ENCODE measurements around the gene CDH22.

CDH22 gene

DNA sequence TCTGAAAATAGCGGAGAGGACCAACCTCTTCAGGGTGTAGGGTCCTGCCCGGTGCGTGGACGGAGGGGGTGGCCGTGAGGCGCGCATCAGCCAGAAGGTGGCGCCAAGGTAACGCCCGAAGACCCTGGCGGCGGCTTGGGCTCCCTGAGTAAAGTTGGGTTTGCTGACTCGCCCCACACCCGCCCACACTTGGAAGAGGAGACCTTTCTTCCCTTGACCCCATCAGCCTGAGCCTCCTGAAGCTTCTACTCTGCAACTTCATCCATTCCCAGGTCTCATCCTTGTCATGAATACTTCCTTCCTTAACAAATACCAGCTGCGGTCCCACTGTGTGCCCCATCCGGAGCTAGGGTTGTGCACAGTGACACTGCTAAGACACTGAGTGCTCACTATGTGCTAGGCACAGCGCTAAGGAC, 175.6 kb downstream of the CDH22 start:
- peak; percentile 88 for DNase-seq

- no peak for DNase-seq
Measured at GRCh38 chr20:46131396-46131795, 176.9 kb downstream of the CDH22 start.

GRCh38 chr20:46130534-46130933, 177.8 kb downstream of the CDH22 start:
- no peak for DNase-seq

DNA sequence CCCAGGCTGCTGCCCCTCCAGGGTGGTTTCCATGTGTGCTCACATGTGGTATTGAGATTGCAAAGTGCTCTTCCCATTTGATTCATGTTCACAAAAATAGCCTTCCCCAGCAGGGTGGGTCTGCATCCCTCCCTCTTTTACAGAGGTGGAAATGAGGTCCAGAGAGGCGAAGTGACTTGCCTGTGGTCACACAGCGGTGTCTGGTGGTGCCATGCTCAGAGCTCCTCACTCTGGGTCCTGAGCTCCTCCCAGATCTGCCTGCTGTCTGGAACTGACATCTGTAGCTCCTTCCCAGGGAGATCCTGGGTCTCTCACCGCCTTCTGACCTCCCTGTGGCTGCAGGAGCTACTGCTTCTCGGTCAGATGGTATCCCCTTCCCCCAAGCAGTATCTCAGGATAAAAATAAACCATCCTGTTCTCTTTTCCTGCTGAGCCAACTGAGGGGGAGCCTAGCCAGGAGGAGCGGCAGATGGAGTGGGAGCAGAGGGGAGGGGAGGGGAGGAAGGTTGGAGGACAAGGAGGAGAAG, 178.3 kb downstream of the CDH22 start:
- no peak for DNase-seq

- no peak for DNase-seq
Measured at GRCh38 chr20:46128310-46129151, 179.8 kb downstream of the CDH22 start.

DNA sequence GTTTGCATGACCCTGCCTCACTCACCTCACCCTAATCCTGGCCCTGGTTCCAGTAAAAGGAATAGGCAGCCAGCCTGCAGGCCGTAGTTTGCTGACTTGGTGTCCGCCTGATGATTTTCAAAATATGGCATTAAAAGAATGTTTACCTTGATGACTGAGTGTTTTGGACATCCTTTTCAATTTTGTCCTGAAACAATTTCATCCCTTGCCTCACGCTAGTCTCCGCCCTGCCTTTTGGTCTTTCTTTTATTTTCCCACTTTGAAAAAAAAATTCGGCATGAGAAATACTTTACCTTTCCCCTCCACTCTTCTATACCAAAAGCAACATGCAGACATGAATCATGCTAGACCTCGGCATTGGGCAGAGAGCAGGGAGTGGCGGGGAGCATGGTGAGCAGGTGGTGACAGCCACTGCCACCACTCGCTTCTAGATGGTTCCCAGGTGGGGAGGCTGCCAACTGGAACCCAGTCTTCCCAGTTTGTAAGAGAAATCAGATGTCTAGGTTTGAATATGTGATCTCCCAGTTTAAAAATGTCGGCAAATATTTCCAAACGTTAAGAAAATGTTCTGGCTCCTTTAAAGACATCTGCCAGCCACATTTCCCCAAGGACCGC, 180.8 kb downstream of the CDH22 start:
- no peak for DNase-seq

GRCh38 chr20:46126440-46127056, 181.8 kb downstream of the CDH22 start:
- DNase-seq, result no peak
